ENCODE data around the gene TIE1. TPM values are rescaled to one million over a fixed set of nuclear protein-coding genes. Genes with fewer than 3 reads are reported as not detected.

TIE1 gene
- total RNA-seq, 3 donors from 2014 or later (not counting 1 experiment from before 2014, with no cell fraction given), result 4.5 to 10.7 (median 6.7) TPM

- no peaks in the 10 kb centered on the region for H3K36me3 ChIP-seq (ENCODE audit: control insufficient read depth, insufficient read depth, low read length)
- ATAC-seq (no peak), DNase-seq (no peak)
- no peak overlapping the region for H3K27ac Mint-ChIP-seq
- H3K27me3 Mint-ChIP-seq (ENCODE audit: low read depth in 2 of 2), result no peaks in the 10 kb centered on the region
- TF ChIP-seq CTCF (IDR thresholded peaks at IDR 0.05), result no peak
- H3K36me3 Mint-ChIP-seq, result peaks cover 11% of the 10 kb centered on the region
- WGBS (ENCODE audit: insufficient coverage), result 96% methylated on average over 16 of the region's 16 CpGs
- peaks cover 9 to 21% of the 10 kb centered on the region in 2 donors for H3K4me1 Mint-ChIP-seq
- peaks cover 4% of the 10 kb centered on the region for H3K9me3 ChIP-seq (ENCODE audit: control insufficient read depth, insufficient read depth, low read length)
- H3K27ac ChIP-seq (ENCODE audit: low read length), result no peak overlapping the region
- no peaks in the 10 kb centered on the region for H3K4me1 ChIP-seq (ENCODE audit: control insufficient read depth, insufficient read depth, low read length)
- intact Hi-C loops (cut with micrococcal nuclease), result no loop called here
- H3K4me3 ChIP-seq (ENCODE audit: low read length), result no peak overlapping the region
- no peaks in the 10 kb centered on the region for H3K9me3 Mint-ChIP-seq
- no peaks in the 10 kb centered on the region for H3K27me3 ChIP-seq (ENCODE audit: control insufficient read depth, insufficient read depth, low read length)
- no peak overlapping the region for H3K4me3 Mint-ChIP-seq
These were observed 20.6 kb downstream of the TIE1 start for GRCh38 chr1:43321331-43321891.

- TF ChIP-seq CTCF (IDR thresholded peaks at IDR 0.05), result no peak
- Histone ChIP-seq H3K27ac (ENCODE audit: low read length) (no peak overlapping the region), H3K27me3 (ENCODE audit: control insufficient read depth, insufficient read depth, low read length) (no peaks in the 10 kb centered on the region), H3K4me1 (ENCODE audit: control insufficient read depth, insufficient read depth, low read length) (no peaks in the 10 kb centered on the region), H3K36me3 (ENCODE audit: control insufficient read depth, insufficient read depth, low read length) (no peaks in the 10 kb centered on the region), H3K9me3 (ENCODE audit: control insufficient read depth, insufficient read depth, low read length) (peaks cover 4% of the 10 kb centered on the region), H3K4me3 (ENCODE audit: low read length) (no peak overlapping the region)
- Mint-ChIP-seq H3K4me1 (peaks cover 9 to 15% of the 10 kb centered on the region in 2 donors), H3K4me3 (no peak overlapping the region), H3K27me3 (ENCODE audit: low read depth in 2 of 2) (no peaks in the 10 kb centered on the region), H3K9me3 (no peaks in the 10 kb centered on the region), H3K27ac (no peak overlapping the region), H3K36me3 (peaks cover 11% of the 10 kb centered on the region)
- WGBS (ENCODE audit: insufficient coverage), result 86% methylated on average over 5 of the region's 5 CpGs
- intact Hi-C loops (cut with micrococcal nuclease), result no loop called here
- ATAC-seq, result no peak
- no peak for DNase-seq
These were observed 21.7 kb downstream of the TIE1 start for GRCh38 chr1:43322506-43322905.

- H3K9me3 Mint-ChIP-seq, result no peaks in the 10 kb centered on the region
- 81% methylated on average over 1 of the region's 1 CpG for WGBS (ENCODE audit: insufficient coverage)
- no peaks in the 10 kb centered on the region for H3K27me3 ChIP-seq (ENCODE audit: control insufficient read depth, insufficient read depth, low read length)
These were observed 24.0 kb downstream of the TIE1 start for GRCh38 chr1:43324810-43325209.

More at GRCh38 chr1:43324810-43325209, 24.0 kb downstream of the TIE1 start:
- ATAC-seq (no peak), DNase-seq (no peak)
- H3K4me3 ChIP-seq (ENCODE audit: low read length), result no peak overlapping the region
- no peak overlapping the region for H3K4me3 Mint-ChIP-seq
- H3K36me3 Mint-ChIP-seq, result peaks cover 11% of the 10 kb centered on the region
- no peak overlapping the region for H3K27ac ChIP-seq (ENCODE audit: low read length)
- H3K36me3 ChIP-seq (ENCODE audit: control insufficient read depth, insufficient read depth, low read length), result no peaks in the 10 kb centered on the region
- H3K27ac Mint-ChIP-seq, result no peak overlapping the region
- H3K9me3 ChIP-seq (ENCODE audit: control insufficient read depth, insufficient read depth, low read length), result peaks cover 7% of the 10 kb centered on the region
- peaks cover 9 to 13% of the 10 kb centered on the region in 2 donors for H3K4me1 Mint-ChIP-seq
- no peak for TF ChIP-seq CTCF (IDR thresholded peaks at IDR 0.05)
- no peaks in the 10 kb centered on the region for H3K27me3 Mint-ChIP-seq (ENCODE audit: low read depth in 2 of 2)
- intact Hi-C loops (cut with micrococcal nuclease), result no loop called here
- no peaks in the 10 kb centered on the region for H3K4me1 ChIP-seq (ENCODE audit: control insufficient read depth, insufficient read depth, low read length)

Data from natural killer cell (primary cell).